ENCODE measurements around the gene LRP3.
"Not testable (repeated sequence)": the region's sequence is repeated elsewhere in the genome, so short reads cannot be mapped to it uniquely, and the experiment has no call there.

The LRP3 gene, protein sequence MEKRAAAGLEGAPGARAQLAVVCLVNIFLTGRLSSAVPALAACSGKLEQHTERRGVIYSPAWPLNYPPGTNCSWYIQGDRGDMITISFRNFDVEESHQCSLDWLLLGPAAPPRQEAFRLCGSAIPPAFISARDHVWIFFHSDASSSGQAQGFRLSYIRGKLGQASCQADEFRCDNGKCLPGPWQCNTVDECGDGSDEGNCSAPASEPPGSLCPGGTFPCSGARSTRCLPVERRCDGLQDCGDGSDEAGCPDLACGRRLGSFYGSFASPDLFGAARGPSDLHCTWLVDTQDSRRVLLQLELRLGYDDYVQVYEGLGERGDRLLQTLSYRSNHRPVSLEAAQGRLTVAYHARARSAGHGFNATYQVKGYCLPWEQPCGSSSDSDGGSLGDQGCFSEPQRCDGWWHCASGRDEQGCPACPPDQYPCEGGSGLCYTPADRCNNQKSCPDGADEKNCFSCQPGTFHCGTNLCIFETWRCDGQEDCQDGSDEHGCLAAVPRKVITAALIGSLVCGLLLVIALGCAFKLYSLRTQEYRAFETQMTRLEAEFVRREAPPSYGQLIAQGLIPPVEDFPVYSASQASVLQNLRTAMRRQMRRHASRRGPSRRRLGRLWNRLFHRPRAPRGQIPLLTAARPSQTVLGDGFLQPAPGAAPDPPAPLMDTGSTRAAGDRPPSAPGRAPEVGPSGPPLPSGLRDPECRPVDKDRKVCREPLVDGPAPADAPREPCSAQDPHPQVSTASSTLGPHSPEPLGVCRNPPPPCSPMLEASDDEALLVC

GRCh38 chr19:33193865-33194362, at the start of gene LRP3:
TSS of gene LRP3 (plus strand) at chr19:33194330. CDS start at chr19:33194786, 456 bp downstream.
- DNase-seq (ENCODE audit: low spot score), result peak; percentile 40

DNA sequence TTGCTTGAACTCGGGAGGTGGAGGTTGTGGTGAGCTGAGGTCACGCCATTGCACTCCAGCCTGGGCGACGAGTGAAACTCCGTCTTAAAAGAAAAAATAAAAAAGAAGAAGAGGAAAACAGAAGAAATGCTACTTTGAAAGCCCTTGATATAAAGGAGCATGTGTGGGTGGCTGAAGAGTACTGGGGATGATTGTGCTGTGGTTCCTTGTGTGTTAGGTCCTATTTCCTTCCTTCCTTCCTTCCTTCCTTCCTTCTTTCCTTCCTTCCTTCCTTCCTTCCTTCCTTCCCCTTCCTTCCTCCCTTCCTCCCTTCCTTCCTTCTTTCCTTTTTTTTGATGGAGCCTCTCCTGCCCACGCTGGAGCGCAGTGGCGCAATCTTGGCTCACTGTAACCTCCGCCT, 47.9 kb upstream of the LRP3 start:
- DNase-seq (ENCODE audit: low spot score), result no peak

DNA sequence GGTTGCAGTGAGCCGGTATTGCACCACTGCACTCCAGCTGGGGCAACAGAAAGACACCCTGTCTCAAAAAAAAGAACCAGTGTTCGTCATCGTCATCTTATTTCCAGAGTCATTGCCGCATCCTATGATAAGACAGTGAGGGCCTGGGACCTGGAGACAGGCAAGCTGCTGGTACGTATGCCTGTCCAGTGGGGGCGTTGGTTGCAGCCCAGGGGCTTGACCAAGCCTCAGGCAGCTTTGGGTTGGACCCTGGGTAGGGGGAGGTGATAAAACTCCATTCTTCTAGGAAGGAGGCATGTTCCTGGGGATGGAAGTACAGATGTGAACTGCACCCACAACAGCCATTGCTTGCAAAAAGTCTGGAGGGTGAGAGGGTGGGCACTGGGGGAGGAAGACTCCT, 46.6 kb upstream of the LRP3 start:
- DNase-seq (ENCODE audit: low spot score), result no peak

DNA sequence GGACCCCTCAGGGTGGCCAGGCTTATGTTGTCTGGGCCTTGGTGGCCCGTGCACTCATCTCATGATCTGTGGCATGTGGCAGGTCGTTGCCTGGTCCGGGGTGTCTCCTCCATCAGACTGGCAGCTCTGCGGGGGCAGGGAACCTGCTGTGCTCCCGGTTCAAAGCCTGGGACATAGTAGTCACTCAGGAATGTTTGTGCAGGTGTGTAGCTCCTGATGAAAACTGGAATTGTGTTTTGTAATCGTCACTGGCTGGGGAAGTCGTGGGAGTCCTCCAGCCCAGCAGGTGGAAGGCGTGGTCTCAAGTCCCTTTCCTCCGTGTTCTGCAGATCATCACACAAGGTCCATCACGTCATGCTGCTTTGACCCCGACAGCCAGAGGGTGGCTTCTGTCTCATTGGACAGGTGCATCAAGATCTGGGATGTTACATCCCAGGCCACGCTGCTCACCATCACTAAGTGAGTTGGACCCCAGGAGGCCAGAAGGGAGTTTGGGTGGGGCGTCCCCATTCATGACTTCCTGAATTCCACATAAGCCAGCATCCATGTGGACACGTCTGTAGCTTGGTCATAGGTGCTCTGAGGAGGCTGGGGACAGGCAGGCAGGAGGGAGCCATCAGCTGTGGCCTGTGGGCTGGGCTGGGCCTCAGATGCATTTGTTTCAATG, 43.1 kb upstream of the LRP3 start:
- no peak for DNase-seq (ENCODE audit: low spot score)

DNA sequence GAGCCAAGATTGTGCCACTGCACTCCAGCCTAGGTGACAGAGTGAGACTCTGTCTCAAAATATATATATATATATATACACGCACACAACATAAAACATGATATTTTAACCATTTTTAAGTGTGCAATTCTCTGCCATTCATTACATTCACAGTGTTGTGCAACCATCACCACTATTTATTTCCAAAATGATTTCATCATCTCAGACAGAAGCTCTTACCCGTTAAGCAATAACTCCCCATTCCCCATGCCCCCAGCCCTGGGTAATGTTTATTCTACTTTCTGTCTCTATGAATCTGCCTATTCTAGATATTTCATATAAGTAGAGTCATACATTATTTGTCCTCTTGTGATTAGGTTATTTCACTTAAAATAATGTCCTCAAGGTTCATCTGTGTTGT, 42.0 kb upstream of the LRP3 start:
- DNase-seq (ENCODE audit: low spot score), result no peak

GRCh38 chr19:33152625-33153024, 41.5 kb upstream of the LRP3 start:
- not testable (repeated sequence) for DNase-seq (ENCODE audit: low spot score)

DNA sequence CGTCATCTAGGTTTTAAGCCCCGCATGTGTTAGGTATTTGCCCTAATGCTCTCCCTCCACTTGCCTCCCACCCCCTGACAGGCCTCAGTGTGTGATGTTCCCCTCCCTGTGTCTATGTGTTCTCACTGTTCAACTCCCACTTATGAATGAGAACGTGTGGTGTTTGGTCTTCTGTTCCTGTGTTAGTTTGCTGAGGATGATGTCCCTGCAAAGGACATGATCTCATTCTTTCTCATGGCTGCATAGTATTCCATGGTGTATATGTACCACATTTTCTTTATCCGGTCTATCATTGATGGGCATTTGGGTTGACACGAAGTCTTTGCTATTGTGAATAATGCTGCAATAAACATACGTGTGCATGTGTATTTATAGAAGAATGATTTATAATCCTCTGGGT, 39.8 kb upstream of the LRP3 start:
- DNase-seq (ENCODE audit: low spot score), result not testable (repeated sequence)

- DNase-seq (ENCODE audit: low spot score), result peak; percentile 50
These were observed 37.8 kb upstream of the LRP3 start for GRCh38 chr19:33156334-33156733.

- DNase-seq (ENCODE audit: low spot score), result no peak
These were observed 36.2 kb upstream of the LRP3 start for GRCh38 chr19:33157906-33158305.

DNA sequence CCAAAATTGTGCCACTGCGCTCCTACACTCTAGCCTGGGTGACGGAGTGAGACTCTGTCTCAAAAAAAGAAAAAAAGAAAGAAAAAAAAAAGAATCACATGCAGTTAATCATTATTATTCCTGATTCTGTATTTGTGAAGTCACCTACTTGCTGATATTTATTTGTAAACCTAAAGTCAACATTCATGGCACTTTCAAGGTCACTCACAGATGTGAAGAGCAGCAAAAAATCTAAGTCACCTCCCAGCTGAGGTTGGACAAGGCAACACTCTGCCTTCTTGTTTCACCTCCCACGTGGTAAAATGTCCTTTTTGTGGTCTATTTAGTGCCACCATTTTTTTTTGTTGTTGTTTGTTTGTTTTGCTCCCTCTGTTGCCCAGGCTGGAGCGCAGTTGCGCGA, 35.8 kb upstream of the LRP3 start:
- no peak for DNase-seq (ENCODE audit: low spot score)

GRCh38 chr19:33159149-33159548, 35.0 kb upstream of the LRP3 start:
- DNase-seq (ENCODE audit: low spot score), result no peak

DNA sequence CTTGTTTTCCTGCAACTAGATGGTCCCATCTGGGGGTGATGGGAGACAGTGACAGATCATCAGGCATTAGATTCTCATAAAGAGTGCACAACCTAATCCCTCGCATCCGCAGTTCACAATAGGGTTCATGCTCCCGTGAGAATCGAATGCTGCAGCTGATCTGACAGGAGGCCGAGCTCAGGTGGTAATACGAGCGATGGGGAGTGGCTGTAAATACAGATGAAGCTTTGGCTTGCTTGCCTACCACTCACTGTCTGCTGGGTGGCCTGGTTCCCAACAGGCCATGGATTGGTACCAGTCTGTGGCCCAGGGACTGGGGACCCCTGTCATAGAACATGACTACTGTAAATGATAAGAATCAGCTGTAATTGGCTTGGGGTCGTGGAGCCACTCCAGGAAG, 34.2 kb upstream of the LRP3 start:
- DNase-seq (ENCODE audit: low spot score), result no peak

GRCh38 chr19:33161201-33161600, 32.9 kb upstream of the LRP3 start:
- DNase-seq (ENCODE audit: low spot score), result no peak

GRCh38 chr19:33163481-33163880, 30.6 kb upstream of the LRP3 start:
- DNase-seq (ENCODE audit: low spot score), result no peak

DNA sequence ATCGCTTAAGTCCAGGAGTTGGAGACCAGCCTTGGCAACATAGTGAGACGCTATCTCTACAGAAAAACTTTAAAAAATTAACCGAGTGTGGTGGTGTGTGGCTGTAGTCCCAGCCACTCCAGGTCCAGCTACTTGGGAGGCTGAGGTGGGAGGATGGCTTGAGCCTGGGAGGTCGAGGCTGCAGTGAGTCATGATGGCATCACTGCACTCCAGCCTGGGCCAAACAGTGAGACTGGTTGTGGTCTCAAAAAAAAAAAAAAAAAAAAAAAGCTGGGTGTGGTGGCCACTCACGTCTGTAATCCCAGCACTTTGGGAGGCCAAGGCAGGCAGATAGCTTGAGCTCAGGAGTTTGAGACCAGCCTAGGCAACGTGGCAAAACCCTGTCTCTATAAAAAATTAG, 28.1 kb upstream of the LRP3 start:
- not testable (repeated sequence) for DNase-seq (ENCODE audit: low spot score)

- no peak for DNase-seq (ENCODE audit: low spot score)
These were observed 26.7 kb upstream of the LRP3 start for GRCh38 chr19:33167438-33167837.

DNA sequence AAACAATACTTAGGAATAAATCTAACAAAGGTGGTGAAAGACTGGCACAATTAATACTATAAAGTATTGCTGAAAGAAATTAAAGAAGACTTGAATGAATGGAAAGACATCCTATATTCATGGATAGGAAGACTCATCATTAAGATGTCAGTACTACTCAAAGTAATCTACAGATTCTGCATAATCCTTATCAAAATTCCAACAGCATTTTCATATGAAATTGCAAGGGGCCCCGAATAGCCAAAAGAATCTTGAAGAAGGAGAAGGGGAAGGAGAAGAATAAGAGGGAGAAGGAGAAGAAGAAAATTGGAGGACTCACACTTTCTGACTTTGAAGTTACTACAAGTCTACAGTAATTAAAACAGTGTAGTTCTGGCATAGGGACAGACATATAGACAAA, 25.6 kb upstream of the LRP3 start:
- no peak for DNase-seq (ENCODE audit: low spot score)

DNA sequence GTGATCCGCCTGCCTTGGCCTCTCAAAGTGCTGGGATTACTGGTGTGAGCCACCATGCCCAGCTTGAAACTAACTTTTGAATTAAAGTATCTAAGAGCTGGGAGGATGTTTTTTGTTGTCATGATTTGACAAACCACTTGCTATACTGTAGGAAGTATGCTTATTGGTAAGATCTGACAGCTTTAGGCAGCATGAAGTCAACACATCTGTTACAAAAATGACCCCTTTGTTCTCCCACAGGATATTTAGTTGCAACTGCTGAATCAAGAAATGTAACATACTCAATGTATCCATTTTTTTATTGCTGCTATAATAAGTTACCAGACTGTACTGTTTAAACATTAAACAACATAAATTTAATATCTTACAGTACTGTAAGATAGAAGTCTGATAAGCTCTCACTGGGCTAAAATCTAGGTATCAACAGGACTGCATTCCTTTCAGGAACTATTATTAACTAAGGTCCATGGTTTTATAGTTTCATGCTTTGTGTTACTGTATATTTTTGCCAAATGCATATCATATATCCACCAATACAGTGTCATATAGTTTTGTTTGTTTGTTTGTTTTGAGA, 22.8 kb upstream of the LRP3 start:
- DNase-seq (ENCODE audit: low spot score), result no peak

DNA sequence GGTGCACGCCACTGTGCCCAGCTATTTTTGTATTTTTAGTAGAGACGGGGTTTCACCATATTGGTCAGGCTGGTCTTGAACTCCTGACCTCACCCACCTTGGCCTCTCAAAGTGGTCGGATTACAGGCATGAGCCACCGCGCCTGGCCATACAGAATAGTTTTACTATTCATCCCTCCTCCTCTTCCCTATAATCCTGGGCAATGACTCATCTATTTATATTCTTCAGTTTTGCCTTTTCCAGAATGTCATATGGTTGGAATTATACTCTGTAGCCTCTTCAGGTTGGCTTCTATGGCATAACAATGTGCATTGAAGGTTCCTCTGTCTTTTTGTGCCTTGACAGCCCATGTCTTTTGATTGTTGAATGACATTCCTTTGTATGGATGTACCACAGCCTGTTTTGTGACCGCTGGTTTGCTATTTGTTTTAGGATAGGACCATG, 22.2 kb upstream of the LRP3 start:
- peak; percentile 46 for DNase-seq (ENCODE audit: low spot score)

- DNase-seq (ENCODE audit: low spot score), result no peak
These were observed 19.9 kb upstream of the LRP3 start for GRCh38 chr19:33174186-33174585.

DNA sequence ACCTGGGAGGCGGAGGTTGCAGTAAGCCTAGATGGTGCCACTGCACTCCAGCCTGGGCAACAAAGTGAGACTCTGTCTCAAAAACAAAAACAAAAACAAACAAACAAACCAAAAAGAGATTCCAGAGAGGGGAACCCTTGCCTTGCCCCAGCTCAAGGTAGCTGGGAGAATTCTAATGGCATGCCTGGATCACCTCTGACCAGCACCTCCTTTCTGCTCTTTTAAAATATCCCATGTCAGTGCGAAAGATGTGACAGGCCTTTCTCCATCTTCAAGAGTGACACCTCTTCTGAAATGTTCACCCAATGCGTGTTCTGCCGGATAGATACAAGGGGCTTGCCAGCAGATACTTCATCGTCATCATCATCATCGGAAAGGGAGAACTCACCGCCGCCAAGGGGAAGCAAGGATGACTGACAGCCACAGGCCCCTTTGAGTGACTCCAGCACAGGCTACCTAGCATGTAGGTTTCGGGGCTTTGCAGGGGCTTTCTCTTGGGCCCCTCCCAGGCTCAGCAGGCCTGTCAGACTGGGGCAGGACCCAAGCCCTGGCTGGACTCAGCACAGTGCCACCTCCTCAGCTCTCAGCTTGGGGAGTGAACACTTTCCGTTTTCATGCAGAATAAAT, 18.9 kb upstream of the LRP3 start:
- no peak for DNase-seq (ENCODE audit: low spot score)

All from RKO (cell line).